ENCODE data around the gene TMCC1. TPM values are rescaled to one million over a fixed set of nuclear protein-coding genes. Genes with fewer than 3 reads are reported as not detected.

The TMCC1 gene
- total RNA-seq, 2 donors from 2014 or later: 41.0 to 51.1 TPM

GRCh38 chr3:129936757-129937156, 43.2 kb upstream of the TMCC1 start:
- no peaks in the 10 kb centered on the region for H3K36me3 Mint-ChIP-seq (ENCODE audit: low read depth)
- Histone ChIP-seq H3K36me3 (ENCODE audit: control insufficient read depth, insufficient read depth, low read length) (no peaks in the 10 kb centered on the region), H3K27me3 (ENCODE audit: control insufficient read depth, insufficient read depth, low read length, poor library complexity, severe bottlenecking) (no peaks in the 10 kb centered on the region), H3K9ac (ENCODE audit: extremely low read depth, low read length, poor library complexity, severe bottlenecking) (no peak overlapping the region), H3K4me3 (ENCODE audit: low read length) (no peak overlapping the region), H3K27ac (ENCODE audit: low read depth, low read length) (peak overlapping the region; percentile 29), H3K4me1 (ENCODE audit: control insufficient read depth, insufficient read depth, low read length) (no peaks in the 10 kb centered on the region), H3K9me3 (ENCODE audit: control insufficient read depth, low read length) (peaks cover under 1% of the 10 kb centered on the region)
- peaks cover under 1% of the 10 kb centered on the region for H3K9me3 Mint-ChIP-seq
- no peak for TF ChIP-seq CTCF (conservative IDR thresholded peaks at IDR 0.05)
- peaks cover 5% of the 10 kb centered on the region for H3K27me3 Mint-ChIP-seq (ENCODE audit: insufficient read depth)
- no peak overlapping the region for H3K4me3 Mint-ChIP-seq
- H3K4me1 Mint-ChIP-seq: peaks cover 4% of the 10 kb centered on the region
- no peak overlapping the region for H3K27ac Mint-ChIP-seq
- DNase-seq: no peak
- WGBS, 2 experiments (ENCODE audit: insufficient coverage in 1 of 2, insufficient read length in 1 of 2): 78 to 94% methylated on average over 6 of the region's 6 CpGs

- DNase-seq: peak; percentile 77
- no peak overlapping the region for H3K27ac ChIP-seq (ENCODE audit: low read depth, low read length)
- H3K4me3 ChIP-seq (ENCODE audit: low read length): no peak overlapping the region
- H3K9ac ChIP-seq (ENCODE audit: extremely low read depth, low read length, poor library complexity, severe bottlenecking): no peak overlapping the region
- peak; percentile 95 for TF ChIP-seq CTCF (conservative IDR thresholded peaks at IDR 0.05)
- 44 to 49% methylated on average over 17 to 20 of the region's 20 CpGs for WGBS, 2 experiments (ENCODE audit: insufficient coverage in 1 of 2, insufficient read length in 1 of 2)
- no peaks in the 10 kb centered on the region for H3K36me3 ChIP-seq (ENCODE audit: control insufficient read depth, insufficient read depth, low read length)
- H3K27me3 ChIP-seq (ENCODE audit: control insufficient read depth, insufficient read depth, low read length, poor library complexity, severe bottlenecking): no peaks in the 10 kb centered on the region
- H3K9me3 ChIP-seq (ENCODE audit: control insufficient read depth, low read length): peaks cover 23% of the 10 kb centered on the region
- Mint-ChIP-seq H3K4me1 (peaks cover 4% of the 10 kb centered on the region), H3K9me3 (peaks cover 18% of the 10 kb centered on the region), H3K4me3 (no peak overlapping the region), H3K36me3 (ENCODE audit: low read depth) (no peaks in the 10 kb centered on the region), H3K27me3 (ENCODE audit: insufficient read depth) (peaks cover 5% of the 10 kb centered on the region), H3K27ac (no peak overlapping the region)
- no peaks in the 10 kb centered on the region for H3K4me1 ChIP-seq (ENCODE audit: control insufficient read depth, insufficient read depth, low read length)
Measured at GRCh38 chr3:129934234-129935123, 41.0 kb upstream of the TMCC1 start.

DNA sequence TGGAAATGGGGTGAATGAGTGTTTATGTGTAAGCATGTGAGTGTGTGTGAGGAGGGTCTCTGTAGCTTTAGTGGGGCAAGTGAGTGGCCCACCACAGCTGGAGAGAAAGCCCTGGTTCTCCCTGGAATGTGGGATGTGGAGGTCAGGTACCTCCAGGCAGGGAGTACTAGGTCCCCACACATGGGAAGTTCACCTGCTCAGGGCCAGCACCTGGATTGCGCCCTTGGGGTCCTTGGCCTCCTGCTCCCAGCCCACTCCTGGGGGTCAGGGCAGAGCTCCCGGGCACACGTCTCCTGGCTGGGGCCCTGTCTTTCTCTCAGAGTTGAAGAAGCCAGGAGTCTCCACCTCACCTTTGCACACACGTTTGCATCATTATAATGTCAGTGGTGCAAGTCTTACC, 40.0 kb upstream of the TMCC1 start:
- H3K4me1 ChIP-seq (ENCODE audit: control insufficient read depth, insufficient read depth, low read length): no peaks in the 10 kb centered on the region
- H3K4me1 Mint-ChIP-seq: peaks cover 4% of the 10 kb centered on the region
- no peak overlapping the region for H3K4me3 Mint-ChIP-seq
- 89 to 95% methylated on average over 1 to 4 of the region's 4 CpGs for WGBS, 2 experiments (ENCODE audit: insufficient coverage in 1 of 2, insufficient read length in 1 of 2)
- H3K9me3 Mint-ChIP-seq: peaks cover 25% of the 10 kb centered on the region
- no peaks in the 10 kb centered on the region for H3K36me3 Mint-ChIP-seq (ENCODE audit: low read depth)
- no peaks in the 10 kb centered on the region for H3K36me3 ChIP-seq (ENCODE audit: control insufficient read depth, insufficient read depth, low read length)
- H3K27me3 Mint-ChIP-seq (ENCODE audit: insufficient read depth): peaks cover 5% of the 10 kb centered on the region
- H3K9ac ChIP-seq (ENCODE audit: extremely low read depth, low read length, poor library complexity, severe bottlenecking): no peak overlapping the region
- H3K27ac ChIP-seq (ENCODE audit: low read depth, low read length): no peak overlapping the region
- H3K9me3 ChIP-seq (ENCODE audit: control insufficient read depth, low read length): peaks cover 31% of the 10 kb centered on the region
- no peak for DNase-seq
- no peak for TF ChIP-seq CTCF (conservative IDR thresholded peaks at IDR 0.05)
- no peaks in the 10 kb centered on the region for H3K27me3 ChIP-seq (ENCODE audit: control insufficient read depth, insufficient read depth, low read length, poor library complexity, severe bottlenecking)
- H3K4me3 ChIP-seq (ENCODE audit: low read length): no peak overlapping the region
- no peak overlapping the region for H3K27ac Mint-ChIP-seq

All from endodermal cell (in vitro differentiated cells).